SH-SY5Y (cell line): ENCODE measurements around the gene SYT3.

Experiments
- GATA2 ChIP-seq: IDR thresholded peaks from 2 replicates; pipeline ENCODE4 v1.6.1; 2011; ENCODE audit warnings: mild to moderate bottlenecking, low read depth, low read length
- GATA3 ChIP-seq: IDR thresholded peaks from 2 replicates; pipeline ENCODE4 v1.6.1; 2011; ENCODE audit warnings: low read depth, mild to moderate bottlenecking, low read length, moderate library complexity

The SYT3 gene

GRCh38 chr19:50667177-50667758, 27.6 kb upstream of the SYT3 start:
- TF ChIP-seq GATA3 = no peak
- TF ChIP-seq GATA2 = no peak

- TF ChIP-seq GATA3 (no peak), GATA2 (no peak)
Measured at GRCh38 chr19:50666346-50667176, 26.9 kb upstream of the SYT3 start.

- TF ChIP-seq GATA2 (no peak), GATA3 (no peak)
Measured at GRCh38 chr19:50664204-50664603, 24.5 kb upstream of the SYT3 start.

GRCh38 chr19:50663482-50663790, 23.8 kb upstream of the SYT3 start:
- TF ChIP-seq GATA2 (no peak), GATA3 (no peak)

- TF ChIP-seq GATA2 = no peak
- TF ChIP-seq GATA3 = no peak
Measured at GRCh38 chr19:50662651-50663481, 23.2 kb upstream of the SYT3 start.

- no peak for TF ChIP-seq GATA2
- no peak for TF ChIP-seq GATA3
Measured at GRCh38 chr19:50661766-50662650, 22.3 kb upstream of the SYT3 start.

- TF ChIP-seq GATA3 (no peak), GATA2 (no peak)
Measured at GRCh38 chr19:50661023-50661422, 21.3 kb upstream of the SYT3 start.

GRCh38 chr19:50660088-50660366, 20.3 kb upstream of the SYT3 start:
- TF ChIP-seq GATA2 = no peak
- TF ChIP-seq GATA3 = no peak

GRCh38 chr19:50659318-50660087, 19.8 kb upstream of the SYT3 start:
- TF ChIP-seq GATA3 = no peak
- no peak for TF ChIP-seq GATA2

- TF ChIP-seq GATA2 (no peak), GATA3 (no peak)
Measured at GRCh38 chr19:50658441-50659317, 19.0 kb upstream of the SYT3 start.

GRCh38 chr19:50657712-50658440, 18.2 kb upstream of the SYT3 start:
- TF ChIP-seq GATA3 = no peak
- TF ChIP-seq GATA2 = peak; percentile 24; the same call in 1 of the 2 replicates

GRCh38 chr19:50657222-50657669, 17.6 kb upstream of the SYT3 start:
- TF ChIP-seq GATA2 = no peak
- no peak for TF ChIP-seq GATA3
